DND-41 (cell line): ENCODE measurements around the gene B3GLCT.

Experiments used
- ATAC-seq: fragments of 200-7000 bp; cut with Tn5 transposase; 3 replicates; pipeline ENCODE4 v1.9.1; 2021; ENCODE audit warnings: low read depth; ENCODE audit not compliant: insufficient read depth
- DNase-seq: peaks from one replicate; pipeline ENCODE4 v3.0.0-alpha.2; 2020
- H2AFZ ChIP-seq: 2 replicates; pipeline ENCODE4 v1.6.0; 2012; ENCODE audit warnings: low read depth, low read length
- H3K27ac ChIP-seq: 2 replicates; pipeline ENCODE4 v1.5.1; 2012; ENCODE audit warnings: low read length, inconsistent platforms
- H3K27me3 ChIP-seq: fragments of 200-600 bp; sonication (generic); 2 replicates; pipeline ENCODE4 v1.6.0; 2012; ENCODE audit warnings: low read length, mild to moderate bottlenecking, inconsistent platforms; ENCODE audit not compliant: insufficient read depth, poor library complexity
- H3K36me3 ChIP-seq: 2 replicates; pipeline ENCODE4 v1.5.1; 2012; ENCODE audit warnings: low read length, inconsistent platforms; ENCODE audit not compliant: insufficient read depth
- H3K4me1 ChIP-seq: 2 replicates; pipeline ENCODE4 v1.5.1; 2012; ENCODE audit warnings: mild to moderate bottlenecking, low read length; ENCODE audit not compliant: insufficient read depth
- H3K4me2 ChIP-seq: 2 replicates; pipeline ENCODE4 v1.6.0; 2012; ENCODE audit warnings: mild to moderate bottlenecking, moderate library complexity, low read length, inconsistent platforms; ENCODE audit not compliant: insufficient read depth
- H3K4me3 ChIP-seq, 2 experiments: fragments of 200-600 bp in 1 of 2; shearing (Covaris generic) in 1 of 2; 2 replicates each; pipeline ENCODE4 v1.5.1; 2012 to 2016; ENCODE audit warnings: inconsistent platforms in 2 of 2, low read length in 2 of 2, mild to moderate bottlenecking in 2 of 2, low read depth in 1 of 2, moderate library complexity in 1 of 2
- H3K79me2 ChIP-seq: 2 replicates; pipeline ENCODE4 v1.6.0; 2012; ENCODE audit warnings: low read length, inconsistent platforms; ENCODE audit not compliant: insufficient read depth
- H3K9ac ChIP-seq: 2 replicates; pipeline ENCODE4 v1.6.0; 2012; ENCODE audit warnings: low read depth, mild to moderate bottlenecking, inconsistent platforms, low read length, moderate library complexity
- H3K9me3 ChIP-seq: 2 replicates; pipeline ENCODE4 v1.5.1; 2012; ENCODE audit warnings: low read length, moderate library complexity, mild to moderate bottlenecking, inconsistent platforms; ENCODE audit not compliant: insufficient read depth, severe bottlenecking
- H4K20me1 ChIP-seq: 2 replicates; pipeline ENCODE4 v1.6.0; 2012; ENCODE audit warnings: low read length; ENCODE audit not compliant: insufficient read depth
- EZH2 ChIP-seq: IDR thresholded peaks from 3 replicates; pipeline ENCODE4 v1.6.1; 2012; ENCODE audit warnings: borderline replicate concordance, low read depth, mild to moderate bottlenecking, moderate library complexity, low read length, inconsistent platforms; ENCODE audit not compliant: severe bottlenecking
- TF ChIP-seq, protein P1 (sequence below): IDR thresholded peaks from 2 replicates; pipeline ENCODE4 v1.5.1; 2012; ENCODE audit warnings: borderline replicate concordance, low read length, moderate library complexity, mild to moderate bottlenecking; ENCODE audit not compliant: poor library complexity, severe bottlenecking; ENCODE audit errors: extremely low read depth

Gene B3GLCT

DNA sequence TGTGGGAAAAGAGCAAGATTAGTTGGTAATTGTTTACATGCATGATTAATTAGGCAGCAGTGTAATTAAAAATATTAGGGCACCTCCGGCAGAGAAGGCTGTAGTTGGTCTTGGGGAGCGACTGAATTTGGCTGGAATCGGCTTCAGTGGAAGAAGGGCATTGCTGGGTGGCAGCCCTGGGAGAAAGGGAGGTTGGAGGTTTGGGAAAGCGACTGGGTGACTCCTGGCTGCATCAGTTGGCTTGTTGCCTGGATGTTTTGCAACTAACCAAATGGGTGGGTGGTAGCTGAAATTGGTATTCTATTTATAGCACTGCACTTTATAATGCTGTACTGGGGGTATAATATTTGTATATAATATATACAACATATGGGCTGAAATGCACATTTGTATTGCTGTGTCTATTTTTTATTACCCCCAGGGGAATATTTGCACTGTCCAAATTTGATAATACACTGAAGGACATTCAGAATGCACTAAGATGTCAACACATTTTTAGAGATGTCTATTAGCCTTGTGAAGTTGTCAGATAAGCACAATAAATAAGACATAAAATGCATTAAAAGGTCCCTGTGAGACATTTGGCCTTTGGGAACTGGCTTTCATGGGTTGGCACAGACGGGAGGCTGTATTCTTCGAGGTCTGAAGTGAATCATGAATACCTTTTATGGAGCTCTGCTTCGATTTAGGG, 1.7 kb downstream of the B3GLCT start:
- Histone ChIP-seq H3K9ac (peak overlapping the region; percentile 80), H2AFZ (peak overlapping the region; percentile 96), H3K27me3 (no peaks in the 10 kb centered on the region), H3K4me3 (peak overlapping the region; percentile 52 to 71; a peak in 3 of 4 replicates), H3K27ac (peak overlapping the region; percentile 83; the same call in 1 of the 2 replicates), H3K36me3 (no peaks in the 10 kb centered on the region), H3K4me2 (peak overlapping the region; percentile 70), H3K9me3 (no peaks in the 10 kb centered on the region), H3K4me1 (peaks cover 36% of the 10 kb centered on the region), H4K20me1 (peaks cover 4% of the 10 kb centered on the region), H3K79me2 (peaks cover 32% of the 10 kb centered on the region)
- no peak for TF ChIP-seq EZH2
- TF ChIP-seq, protein P1, sequence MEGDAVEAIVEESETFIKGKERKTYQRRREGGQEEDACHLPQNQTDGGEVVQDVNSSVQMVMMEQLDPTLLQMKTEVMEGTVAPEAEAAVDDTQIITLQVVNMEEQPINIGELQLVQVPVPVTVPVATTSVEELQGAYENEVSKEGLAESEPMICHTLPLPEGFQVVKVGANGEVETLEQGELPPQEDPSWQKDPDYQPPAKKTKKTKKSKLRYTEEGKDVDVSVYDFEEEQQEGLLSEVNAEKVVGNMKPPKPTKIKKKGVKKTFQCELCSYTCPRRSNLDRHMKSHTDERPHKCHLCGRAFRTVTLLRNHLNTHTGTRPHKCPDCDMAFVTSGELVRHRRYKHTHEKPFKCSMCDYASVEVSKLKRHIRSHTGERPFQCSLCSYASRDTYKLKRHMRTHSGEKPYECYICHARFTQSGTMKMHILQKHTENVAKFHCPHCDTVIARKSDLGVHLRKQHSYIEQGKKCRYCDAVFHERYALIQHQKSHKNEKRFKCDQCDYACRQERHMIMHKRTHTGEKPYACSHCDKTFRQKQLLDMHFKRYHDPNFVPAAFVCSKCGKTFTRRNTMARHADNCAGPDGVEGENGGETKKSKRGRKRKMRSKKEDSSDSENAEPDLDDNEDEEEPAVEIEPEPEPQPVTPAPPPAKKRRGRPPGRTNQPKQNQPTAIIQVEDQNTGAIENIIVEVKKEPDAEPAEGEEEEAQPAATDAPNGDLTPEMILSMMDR: no peak
- ATAC-seq (no peak), DNase-seq (no peak)

DNA sequence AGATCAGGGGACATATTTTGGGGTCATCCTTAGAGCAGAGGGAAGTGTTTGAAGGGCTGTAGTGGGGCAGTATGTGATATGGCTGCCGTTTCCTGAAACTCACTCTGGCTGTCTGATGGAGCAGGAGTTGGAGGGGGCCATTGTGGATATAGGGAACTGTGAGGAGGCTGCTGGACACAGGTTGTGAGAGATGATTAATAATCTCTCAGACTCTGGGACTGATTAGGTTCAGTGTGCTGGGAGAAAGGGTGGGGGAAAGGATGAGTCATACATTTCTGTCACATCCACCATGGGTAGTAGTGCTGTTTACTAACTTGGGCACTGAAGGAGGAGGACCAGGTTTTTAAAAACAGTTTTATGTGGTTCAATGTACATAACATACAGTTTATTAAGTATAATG, 4.8 kb downstream of the B3GLCT start:
- Histone ChIP-seq H3K27ac (no peak overlapping the region), H3K9ac (no peak overlapping the region), H4K20me1 (peaks cover 7% of the 10 kb centered on the region), H3K36me3 (no peaks in the 10 kb centered on the region), H3K4me3 (no peak overlapping the region), H2AFZ (no peak overlapping the region), H3K4me2 (no peak overlapping the region), H3K4me1 (peaks cover 24% of the 10 kb centered on the region), H3K79me2 (peaks cover 37% of the 10 kb centered on the region), H3K27me3 (no peaks in the 10 kb centered on the region), H3K9me3 (no peaks in the 10 kb centered on the region)
- DNase-seq: no peak
- ATAC-seq: no peak
- TF ChIP-seq, protein P1: no peak
- no peak for TF ChIP-seq EZH2

DNA sequence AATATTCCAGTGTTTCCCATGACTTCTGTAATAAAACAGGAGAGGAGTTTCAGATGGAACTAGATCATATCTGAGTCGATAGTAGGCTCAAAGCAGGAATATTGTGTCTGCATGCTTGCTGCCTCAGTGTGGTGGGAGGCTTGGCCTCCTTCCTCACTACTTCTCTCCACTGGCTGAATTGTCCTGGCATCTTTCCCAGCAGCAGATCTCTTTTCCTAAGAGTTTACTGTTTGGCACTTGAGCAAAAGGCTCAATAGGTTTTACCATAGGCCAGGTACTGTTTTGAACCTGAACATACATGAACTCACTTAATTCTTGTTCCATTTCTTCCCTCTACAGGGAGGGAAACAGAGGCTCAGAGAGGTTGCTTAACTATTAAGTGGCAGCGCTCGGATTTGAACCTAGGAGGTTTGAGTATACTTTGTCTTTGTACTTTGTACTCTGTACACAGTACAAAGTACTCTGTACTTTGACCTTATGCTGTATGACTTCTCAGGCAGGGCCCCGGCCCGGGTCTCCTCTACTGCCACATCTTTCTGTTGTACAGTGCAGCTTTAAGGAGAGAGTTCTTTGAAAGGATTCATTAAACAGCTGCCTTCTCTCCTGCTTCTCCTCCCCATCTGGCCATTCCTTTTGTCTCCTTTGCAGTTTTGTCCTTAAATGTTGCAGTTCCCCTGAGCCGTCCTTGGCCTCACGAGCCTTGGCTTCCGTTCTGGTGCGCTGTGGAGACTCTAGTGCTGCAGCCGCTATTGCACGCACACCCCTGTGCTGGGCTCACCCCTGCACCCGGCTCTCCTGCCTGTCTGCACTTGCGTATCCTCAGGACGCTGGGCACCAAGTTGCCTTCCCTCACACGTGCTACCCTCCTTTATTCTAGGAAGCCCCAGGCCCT, 8.1 kb downstream of the B3GLCT start:
- no peak overlapping the region for H3K27ac ChIP-seq
- no peak overlapping the region for H3K4me2 ChIP-seq
- H3K4me3 ChIP-seq: no peak overlapping the region
- no peak overlapping the region for H2AFZ ChIP-seq
- H3K9me3 ChIP-seq: no peaks in the 10 kb centered on the region
- no peaks in the 10 kb centered on the region for H3K27me3 ChIP-seq
- DNase-seq: no peak
- H3K79me2 ChIP-seq: peaks cover 22% of the 10 kb centered on the region
- ATAC-seq: no peak
- H3K36me3 ChIP-seq: no peaks in the 10 kb centered on the region
- TF ChIP-seq, protein P1: no peak
- TF ChIP-seq EZH2: no peak
- H3K9ac ChIP-seq: no peak overlapping the region
- peaks cover 9% of the 10 kb centered on the region; the same call in 1 of the 2 replicates for H3K4me1 ChIP-seq
- H4K20me1 ChIP-seq: peaks cover 7% of the 10 kb centered on the region
